Hepatocyte (in vitro differentiated cells): ENCODE results near the gene GFPT2.

ENCODE experiments used
- CTCF ChIP-seq: fragments of 200-600 bp; sonication (generic); IDR thresholded peaks from 2 replicates; pipeline ENCODE4 v1.5.1; 2016; ENCODE audit warnings: antibody characterized with exemption, mild to moderate bottlenecking; ENCODE audit not compliant: poor library complexity
- EZH2 ChIP-seq: fragments of 200-600 bp; sonication (generic); IDR thresholded peaks from 2 replicates; pipeline ENCODE4 v1.6.1; 2016; ENCODE audit warnings: antibody characterized with exemption, mild to moderate bottlenecking, borderline replicate concordance
- EZH2phosphoT487 ChIP-seq: fragments of 200-600 bp; sonication (generic); IDR thresholded peaks from one replicate; pipeline ENCODE4 v1.6.1; 2018; ENCODE audit warnings: antibody characterized with exemption, mild to moderate bottlenecking, low read depth, moderate library complexity; ENCODE audit not compliant: unreplicated experiment, severe bottlenecking

- TF ChIP-seq CTCF (no peak), EZH2 (no peak), EZH2phosphoT487 (no peak)
These were observed 27.7 kb upstream of the GFPT2 start for GRCh38 chr5:180380856-180381255.
